Stimulated activated CD4-positive, alpha-beta T cell treated with anti-CD3 and anti-CD28 coated beads, Interleukin-15, amount 100 ng/mL, for 48 hours (primary cell): ENCODE measurements around the gene TXNL4A.
"Not testable (repeated sequence)": the region's sequence is repeated elsewhere in the genome, so short reads cannot be mapped to it uniquely, and the experiment has no call there.

Experiments used
- DNase-seq, 2 donors: peaks; one replicate each; pipeline ENCODE4 v3.0.0-alpha.2; 2020; ENCODE audit warnings: low read depth in 2 of 2

Gene TXNL4A, protein sequence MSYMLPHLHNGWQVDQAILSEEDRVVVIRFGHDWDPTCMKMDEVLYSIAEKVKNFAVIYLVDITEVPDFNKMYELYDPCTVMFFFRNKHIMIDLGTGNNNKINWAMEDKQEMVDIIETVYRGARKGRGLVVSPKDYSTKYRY

DNA sequence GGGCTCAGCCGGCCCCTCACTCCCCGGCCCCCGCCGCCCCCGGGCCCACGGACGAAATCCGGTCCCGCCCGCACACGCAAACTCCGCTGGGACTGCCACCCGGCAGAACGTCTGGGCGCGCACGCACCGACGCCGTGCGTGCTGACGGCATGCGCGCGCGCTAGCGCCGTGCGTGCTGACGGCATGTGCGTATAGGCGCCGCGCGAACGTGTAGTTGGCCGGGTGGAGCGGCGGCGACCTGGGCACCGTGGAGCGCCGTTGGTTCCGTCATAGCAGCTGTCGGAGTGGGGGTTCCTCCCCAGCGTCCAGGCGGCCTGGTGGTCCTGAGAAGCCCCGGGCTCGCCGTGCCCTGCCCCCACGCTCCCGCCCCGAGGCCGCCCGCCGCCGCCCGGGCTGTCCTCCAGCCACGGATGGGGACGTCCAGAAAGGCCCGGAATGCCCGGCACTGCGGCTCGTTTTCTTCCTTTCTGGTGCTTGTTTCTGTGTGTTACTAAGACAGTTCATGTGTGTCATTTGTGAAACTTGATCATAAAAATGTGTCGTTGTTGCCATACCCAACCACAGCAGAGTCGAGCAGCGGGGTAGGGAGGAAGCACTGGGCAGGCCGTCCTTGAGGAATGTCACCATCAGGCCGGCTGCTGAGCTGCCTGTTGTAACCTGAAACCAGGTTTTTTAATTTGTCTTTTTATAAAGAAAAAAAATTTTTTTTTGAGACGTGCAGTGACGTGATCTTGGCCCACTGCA is at the start of gene TXNL4A:
Gene TXNL4A, minus strand, starts transcription at position 113 of the 744 bp plus-strand sequence. CDS start 171 bp downstream, outside the sequence.
- peak; percentile 75 to 77 for DNase-seq

DNA sequence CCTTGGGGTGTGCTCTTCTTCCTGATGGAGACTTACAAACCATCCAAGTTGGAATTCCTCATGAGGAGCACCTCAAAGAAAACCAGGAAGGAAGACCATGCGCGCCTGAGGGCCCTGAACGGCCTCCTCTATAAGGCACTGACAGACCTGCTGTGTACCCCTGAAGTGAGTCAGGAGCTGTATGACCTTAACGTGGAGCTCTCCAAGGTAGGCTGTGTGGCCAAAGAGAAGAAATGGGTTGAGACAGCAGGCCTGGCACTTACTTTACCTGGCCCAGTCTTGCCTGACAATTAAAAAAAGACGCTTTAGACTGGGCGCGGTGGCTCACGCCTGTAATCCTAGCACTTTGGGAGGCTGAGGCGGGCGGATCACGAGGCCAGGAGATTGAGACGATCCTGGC is 48.9 kb upstream of the TXNL4A start:
- no peak for DNase-seq

DNA sequence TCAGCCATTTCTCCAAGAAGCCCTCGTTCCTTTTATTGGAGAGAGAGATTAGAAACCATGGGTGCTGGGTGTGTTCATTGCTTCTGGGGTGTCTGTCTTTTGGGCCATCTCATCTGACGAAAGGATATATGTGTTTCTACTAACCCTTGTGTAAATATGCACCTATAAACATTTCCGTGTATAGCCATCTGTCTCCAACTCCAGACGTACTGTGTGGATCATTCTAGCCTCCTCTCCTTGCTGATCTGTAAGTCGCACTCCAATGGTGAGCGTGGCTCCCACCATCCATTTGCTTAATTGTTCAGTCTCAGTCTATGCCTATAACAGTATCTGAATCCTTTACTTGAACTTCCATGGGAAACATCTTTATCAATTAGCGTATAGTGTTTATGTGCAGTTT is 47.6 kb upstream of the TXNL4A start:
- DNase-seq, result no peak

DNA sequence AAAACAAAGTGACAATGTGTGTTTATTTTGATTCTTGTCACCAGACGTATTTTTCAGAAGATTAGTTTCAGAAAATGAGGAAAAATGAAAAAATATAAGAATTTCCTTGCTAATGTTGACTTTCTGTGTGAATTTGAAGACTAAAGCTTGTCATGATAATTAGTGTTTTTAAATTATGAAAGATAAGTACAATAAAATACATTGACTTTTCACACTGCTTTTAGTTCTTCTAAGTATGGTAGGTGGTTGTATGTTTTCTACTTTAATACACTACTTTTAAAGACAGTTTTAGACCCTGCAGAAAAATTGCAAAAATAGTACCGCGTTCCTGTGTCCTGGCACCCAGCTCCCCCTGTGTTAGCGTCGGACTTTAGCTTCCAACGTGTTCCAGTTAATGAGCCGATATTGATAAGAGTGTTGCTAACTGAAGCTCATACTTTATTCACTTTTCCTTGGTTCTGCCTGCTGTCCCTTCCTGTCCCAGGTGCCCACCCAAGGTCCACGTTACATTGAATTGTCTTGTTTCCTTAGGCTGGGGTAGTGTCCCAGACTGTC is 46.6 kb upstream of the TXNL4A start:
- DNase-seq, result no peak

DNA sequence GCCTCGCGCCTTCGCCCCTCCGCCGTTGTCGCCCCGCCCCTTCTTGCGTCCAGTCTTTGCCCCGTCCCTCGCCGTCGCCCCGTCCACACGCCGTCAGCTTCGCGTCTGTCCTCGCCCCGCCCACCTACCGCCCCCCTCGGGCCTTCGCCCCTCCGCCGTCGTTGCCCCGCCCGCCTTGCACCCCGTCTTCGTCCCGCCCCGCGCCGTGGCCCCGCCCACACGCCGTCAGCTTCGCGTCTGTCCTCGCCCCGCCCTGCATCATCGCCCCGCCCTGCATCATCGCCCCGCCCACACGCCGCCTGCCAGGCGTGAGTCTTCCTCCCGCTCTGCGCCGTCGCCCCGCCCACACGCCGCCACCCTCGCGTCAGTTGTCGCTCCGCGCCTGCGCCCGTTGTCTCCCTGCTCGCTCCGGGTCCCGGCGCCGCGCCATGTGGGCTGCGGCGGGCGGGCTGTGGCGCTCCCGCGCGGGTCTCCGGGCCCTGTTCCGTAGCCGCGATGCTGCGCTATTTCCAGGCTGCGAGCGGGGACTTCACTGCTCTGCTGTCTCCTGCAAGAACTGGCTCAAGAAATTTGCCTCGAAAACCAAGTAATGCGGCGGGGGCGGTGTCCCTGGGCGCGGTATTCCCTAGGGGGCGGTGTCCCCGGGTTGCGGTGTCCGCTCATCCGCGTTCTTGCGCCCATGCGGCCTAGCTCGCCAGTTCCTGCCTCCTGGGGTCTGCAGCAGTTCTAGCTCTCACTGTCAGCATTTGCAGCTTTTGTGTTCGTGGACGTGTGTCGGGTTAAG is 45.9 kb upstream of the TXNL4A start, which contains the start of gene RBFA:
Gene RBFA, plus strand, starts transcription at position 367 of the 784 bp plus-strand sequence. Its CDS starts 62 bp downstream, at position 429.
- peak; percentile 99 to 100 for DNase-seq

DNA sequence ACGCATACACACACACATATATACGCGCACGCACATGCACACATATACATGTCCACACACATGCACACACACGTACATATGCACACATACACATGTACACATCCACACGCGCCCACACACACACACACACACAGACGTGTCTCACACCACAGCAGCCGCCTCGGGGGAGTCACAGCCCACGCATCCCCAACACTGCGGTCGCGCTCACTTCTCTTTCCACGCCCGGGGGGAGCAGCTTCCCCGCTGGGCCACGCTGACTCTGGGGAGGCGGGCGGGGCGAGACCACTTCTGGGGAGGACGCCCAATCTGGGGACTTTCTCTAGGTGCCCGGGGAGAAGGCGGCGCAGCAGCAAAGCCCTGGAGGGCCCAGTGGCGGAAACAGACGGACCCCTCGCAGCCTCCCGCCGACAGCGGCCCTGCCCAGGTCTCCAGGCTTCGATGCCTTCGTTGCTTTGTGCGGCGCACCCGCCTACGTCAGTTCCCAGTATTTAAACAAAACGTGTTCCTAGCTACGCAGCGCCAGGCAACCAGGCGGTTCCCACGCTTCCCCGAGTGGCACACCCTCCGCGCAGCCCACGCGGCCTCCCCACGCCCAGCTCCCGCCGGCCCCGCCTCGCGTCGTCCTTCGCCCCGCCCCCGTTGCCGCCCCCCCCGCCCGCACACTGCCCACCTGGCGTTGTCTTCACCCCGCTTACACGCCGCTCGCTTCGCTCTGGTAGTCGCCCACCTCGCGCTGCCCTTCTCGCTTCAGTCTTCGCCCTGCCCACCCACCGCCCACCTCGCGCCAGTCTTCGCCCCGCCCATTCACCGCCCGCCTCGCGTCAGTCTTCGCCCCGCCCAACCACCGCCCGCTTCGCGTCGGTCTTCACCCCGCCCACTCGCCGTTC is 45.1 kb upstream of the TXNL4A start:
- DNase-seq, result peak in 1 of 2 donors; percentile 66

DNA sequence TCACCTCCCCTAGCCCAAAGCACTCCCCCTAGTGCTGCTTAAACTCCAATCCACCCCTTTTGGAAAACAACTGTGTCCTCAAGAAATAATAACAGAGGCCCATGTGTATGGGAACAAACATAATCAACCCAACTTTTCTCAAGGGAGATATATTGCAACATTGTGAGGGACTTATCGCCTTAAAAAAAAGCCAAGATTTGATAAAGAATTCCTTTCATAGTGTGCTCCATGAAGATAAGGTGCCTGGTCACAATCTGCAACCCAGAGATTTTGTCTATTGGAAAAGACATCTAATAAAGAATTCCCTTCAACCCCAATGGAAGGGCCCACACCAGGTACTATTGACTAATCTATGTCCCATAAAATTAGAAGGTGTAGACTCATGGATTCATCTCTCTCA is 41.3 kb upstream of the TXNL4A start:
- no peak for DNase-seq

DNA sequence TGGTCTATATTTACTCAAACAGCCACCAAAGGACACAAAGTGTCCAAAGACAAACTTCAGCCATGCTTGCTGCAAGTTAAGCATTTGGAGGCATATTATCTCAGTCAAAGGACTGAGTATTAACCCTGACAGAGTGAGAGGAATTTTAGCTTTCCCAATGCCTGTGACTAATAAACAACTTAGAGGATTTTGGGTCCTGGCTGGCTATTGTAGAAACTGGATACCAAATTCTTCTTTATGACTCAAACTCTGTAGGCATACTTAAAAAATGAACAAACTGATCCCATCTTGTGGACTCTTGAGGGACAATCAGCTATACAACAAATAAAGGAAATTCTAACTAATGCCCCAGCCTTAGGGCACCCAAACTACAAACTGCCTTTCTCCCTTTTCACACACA is 39.4 kb upstream of the TXNL4A start:
- DNase-seq, result not testable (repeated sequence)

DNA sequence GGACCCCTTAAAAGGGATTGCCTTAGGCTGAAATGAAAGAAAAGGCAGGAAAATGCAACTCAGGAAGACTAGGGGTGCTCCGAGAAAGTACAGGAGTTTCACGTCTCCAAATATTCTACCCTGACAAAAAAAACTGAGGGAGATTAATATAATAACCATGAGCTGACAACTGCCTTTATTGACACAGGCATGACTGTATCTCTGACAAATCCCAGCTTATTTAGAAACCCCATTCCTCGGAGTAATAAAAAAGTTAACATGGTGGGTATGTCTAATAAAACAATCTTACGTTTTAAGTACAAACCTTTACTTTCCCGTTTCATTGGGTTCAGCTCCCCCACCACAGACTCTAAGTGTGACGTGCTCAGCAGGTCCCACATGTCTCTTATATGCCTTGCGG is 38.0 kb upstream of the TXNL4A start:
- DNase-seq, result no peak

DNA sequence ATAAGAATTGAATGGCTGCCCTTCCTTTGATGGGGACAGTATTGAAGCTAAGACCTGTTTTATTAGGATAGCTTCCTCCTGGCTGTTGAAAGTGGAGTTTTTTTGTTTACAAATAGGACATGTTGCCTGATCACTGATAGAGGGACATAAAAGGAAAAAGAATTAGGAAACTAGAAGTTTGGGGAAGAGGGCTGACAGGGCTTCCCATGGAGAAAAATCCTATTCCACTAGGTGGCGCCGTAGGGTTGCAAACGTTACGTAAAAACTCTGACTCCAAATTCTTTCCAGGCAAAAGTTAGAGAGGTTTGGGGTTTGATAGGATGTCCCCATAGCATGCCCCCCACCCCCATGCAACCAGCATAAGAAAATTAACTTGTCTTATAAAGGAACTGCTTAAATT is 34.8 kb upstream of the TXNL4A start:
- peak in 1 of 2 donors; percentile 9 for DNase-seq

DNA sequence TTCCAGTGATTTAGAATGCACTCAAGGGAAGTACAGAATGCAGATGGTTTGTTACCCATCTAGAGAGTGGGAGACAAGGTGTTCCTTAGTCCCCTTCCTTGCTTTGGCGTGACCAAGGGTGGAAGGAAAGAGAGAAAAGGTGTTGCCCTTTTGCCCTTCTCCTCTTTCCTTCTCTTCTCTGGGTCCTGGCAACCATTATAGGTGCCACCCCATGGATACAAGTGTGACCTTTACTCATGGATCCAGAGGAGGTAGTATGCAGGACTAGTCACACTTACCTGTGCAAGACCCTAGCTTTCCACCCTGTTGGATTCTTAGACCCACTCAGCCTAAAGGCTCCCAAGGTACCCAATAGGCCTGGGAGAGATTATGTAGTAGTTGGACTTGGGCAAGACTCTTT is 34.2 kb upstream of the TXNL4A start:
- no peak for DNase-seq

DNA sequence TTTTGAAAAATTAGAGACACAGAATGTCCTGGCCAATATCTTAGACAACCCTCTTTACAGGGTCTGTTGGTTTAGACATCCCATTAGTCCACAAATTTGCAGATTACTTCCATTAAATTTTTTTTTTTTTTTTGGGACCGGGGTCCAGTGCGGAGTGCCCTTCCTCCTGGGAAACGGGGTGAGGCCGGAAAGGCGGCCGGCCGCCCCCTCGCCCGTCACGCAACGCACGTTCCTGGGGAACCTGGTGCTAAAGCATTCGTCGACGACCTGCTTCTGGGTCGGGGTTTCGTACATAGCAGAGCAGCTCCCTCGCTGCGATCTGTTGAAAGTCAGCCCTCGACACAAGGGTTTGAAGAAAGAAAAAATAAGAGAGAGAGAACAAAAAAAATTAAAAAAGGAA is 24.4 kb upstream of the TXNL4A start:
- no peak for DNase-seq

DNA sequence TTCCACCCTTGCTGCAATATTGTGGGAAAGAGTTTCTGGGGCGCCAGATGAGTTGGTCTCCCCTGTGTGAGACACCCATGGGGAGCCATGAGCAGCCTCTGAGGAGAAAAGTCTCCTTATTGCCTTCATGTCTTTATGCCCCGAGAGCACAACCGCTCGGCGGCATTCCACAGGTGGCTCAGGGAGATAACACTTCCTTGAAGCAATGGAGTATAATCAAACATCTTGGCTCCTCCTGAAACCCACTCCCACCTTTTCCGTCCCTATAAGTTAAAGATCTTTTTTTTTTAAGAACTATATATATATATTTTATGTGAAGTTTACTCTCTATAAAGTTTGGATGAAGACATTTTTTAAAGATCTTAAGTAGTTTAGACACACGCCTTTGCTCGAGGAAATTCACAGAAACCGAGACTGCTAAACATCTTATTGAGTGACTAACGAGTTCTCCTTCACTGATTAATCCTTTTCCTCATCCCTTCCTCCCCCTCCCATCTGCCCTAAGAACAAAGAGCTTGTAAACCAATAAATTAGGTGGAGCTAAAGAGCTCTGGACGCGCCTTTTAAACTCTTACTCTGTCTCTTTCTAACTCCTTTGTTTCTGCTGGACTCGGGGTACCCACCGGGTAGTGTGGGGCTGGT is 23.3 kb upstream of the TXNL4A start:
- not testable (repeated sequence) for DNase-seq

DNA sequence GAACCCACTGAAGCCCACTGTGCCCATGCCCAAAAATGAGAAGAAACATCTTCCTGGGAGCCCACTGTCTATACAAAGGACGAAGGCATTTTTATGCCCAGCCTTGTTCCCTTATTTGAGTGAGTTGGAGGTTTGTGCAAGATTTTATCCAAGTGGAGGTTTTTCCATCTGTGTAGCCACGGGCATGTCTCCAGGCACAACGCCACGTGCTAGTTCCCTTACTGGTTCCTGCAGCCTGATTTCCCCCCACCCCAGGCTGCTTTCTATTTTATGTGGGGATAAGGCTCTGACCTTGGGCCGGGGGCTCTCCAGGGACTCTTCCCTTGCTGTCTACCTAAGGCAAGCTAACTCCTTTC is 22.2 kb upstream of the TXNL4A start:
- DNase-seq, result no peak

DNA sequence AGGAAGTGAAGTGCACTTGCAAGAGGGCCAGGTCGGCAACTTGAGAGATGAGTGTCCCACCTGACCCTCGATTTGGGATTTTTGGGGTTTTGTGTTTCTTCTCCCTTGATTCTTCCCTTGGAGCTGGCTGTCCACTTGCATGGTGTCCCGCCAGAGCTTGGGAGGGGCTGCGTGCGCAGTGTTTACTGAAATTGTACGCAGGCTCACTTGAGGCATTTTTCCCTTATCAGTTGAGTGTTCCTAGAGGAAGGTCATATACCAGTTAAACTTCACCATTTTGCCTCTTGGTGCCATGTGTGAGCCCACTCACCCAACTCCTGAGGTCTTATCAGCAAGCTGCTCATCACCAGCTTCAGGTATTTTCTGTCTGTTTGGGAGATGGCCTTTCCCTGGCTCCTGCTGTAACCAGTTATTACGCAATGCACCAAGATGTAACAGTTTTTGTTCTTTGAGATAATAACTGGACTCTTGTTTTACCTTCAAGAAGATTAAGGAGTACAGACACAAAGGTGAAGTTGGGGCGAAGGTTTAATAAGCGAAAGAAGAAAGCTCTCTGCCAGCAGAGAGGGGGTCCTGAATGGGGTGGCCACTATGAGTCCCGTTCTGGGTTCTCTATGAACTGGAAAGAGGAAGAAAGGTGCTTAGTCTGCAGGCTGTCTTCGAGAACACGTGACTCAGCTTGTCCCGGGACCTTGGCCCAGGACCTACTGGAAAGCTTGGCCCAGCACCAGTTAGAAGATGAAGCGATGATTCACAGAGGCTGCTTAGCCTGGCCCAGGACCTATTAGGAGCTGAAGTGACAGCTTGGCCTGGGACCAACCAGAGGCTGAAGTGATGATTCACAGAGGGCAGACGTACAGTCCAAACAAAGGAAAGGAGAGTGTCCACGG is 21.5 kb upstream of the TXNL4A start:
- no peak for DNase-seq

DNA sequence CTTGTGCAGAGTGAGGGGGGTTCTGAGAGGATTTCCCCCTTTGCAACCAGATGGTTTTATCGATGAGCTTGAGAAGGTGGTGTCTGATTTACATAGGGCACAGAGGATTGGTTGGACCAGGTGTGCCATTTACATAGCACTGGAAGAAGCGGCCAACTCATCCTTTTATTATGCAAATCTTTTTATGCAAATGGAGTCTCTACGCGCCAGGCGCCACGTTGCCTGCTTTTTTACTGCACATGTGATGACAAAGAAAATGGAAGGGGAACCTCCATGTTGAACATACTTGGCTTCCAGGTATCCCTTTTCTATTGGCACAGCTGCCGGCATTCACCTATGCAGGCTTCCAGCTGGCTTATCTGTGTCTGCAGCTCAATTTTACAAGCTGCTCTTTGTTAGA is 18.4 kb upstream of the TXNL4A start:
- no peak for DNase-seq

DNA sequence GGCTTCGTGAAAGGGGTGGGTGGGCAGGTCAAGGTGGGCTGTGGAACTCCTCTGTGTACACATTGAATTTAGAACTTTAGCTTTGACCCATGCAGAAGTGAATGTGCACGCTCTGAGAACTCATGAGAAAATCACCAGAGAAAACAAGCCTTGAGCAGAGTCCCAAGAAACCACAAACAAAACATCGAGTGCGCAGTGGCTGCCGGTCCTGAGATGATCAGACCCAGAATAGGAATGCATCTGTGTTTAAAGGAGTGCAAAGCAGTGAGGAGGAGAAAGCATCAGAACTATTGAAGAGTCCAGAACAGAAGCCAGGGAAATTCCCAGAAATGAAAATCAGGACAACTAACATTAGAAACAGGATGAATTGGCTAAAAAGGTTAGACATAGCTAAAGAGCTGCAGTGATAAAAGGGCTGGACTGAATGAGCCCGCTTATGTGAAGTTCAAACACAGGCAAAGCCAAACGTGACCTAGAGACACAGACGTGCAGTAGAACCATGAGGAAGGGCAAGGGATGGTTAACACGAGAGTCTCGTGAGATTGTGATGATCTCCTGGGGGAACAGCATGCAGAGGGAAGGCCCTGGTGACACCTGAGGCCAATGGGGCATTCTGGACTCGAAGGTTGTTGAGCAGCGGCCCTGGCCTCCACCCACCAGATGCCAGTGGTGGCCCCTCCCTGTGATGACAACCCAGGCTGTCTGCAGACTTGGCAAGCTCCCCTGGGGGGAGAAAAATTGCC is 16.4 kb upstream of the TXNL4A start:
- no peak for DNase-seq

DNA sequence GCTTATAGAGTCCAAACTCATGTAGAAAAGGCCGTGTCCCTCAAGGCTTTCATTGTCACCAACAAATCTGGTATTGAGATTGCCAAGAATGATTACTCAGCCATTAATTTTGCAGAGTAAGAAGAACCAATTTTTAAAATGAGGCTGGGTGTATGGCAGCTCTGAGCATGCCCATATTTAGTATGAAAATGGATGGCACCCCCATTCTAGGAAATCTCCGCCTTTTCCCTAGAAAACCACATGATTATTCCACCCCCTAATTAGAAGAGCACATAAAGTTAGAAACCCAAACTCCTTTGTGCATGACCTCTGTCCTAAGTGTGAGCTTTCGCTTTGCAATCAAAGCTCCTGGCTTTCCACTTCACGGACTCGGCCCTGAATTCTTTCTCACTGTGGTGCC is 14.1 kb upstream of the TXNL4A start:
- no peak for DNase-seq

DNA sequence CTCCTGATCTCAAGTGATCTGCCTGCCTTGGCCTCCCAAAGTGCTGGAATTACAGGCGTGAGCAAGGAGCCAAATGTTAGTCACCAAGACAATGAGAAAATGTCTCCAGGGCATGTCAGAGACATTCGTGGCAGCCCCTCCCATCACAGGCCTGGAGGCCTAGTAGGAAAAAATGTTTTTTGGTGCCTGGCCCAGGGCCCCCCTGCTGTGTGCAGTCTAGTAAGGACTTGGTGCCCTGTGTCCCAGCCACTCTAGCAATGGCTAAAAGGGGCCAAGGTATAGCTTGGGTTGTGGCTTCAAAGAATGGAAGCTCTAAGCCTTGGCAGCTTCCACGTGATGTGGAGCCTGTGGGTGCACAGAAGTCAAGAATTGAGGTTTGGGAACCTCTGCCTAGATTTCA is 12.5 kb upstream of the TXNL4A start:
- no peak for DNase-seq
